Measurements from ENCODE around the gene MUSTN1. TPM values are rescaled to one million over a fixed set of nuclear protein-coding genes. Genes with fewer than 3 reads are reported as not detected.

The MUSTN1 gene
- total RNA-seq, 1 donor from 2014 or later = 3.5 TPM

- TF ChIP-seq CTCF (IDR thresholded peaks at IDR 0.05; ENCODE audit: partially characterized antibody, unreplicated experiment) = no peak
- peaks cover 4% of the 10 kb centered on the region for H3K27me3 Mint-ChIP-seq (ENCODE audit: unreplicated experiment)
- H3K4me1 Mint-ChIP-seq (ENCODE audit: low read depth, unreplicated experiment) = peaks cover 20% of the 10 kb centered on the region
- no peak overlapping the region for H3K27ac Mint-ChIP-seq (ENCODE audit: unreplicated experiment)
- no peak for DNase-seq
- no peaks in the 10 kb centered on the region for H3K36me3 Mint-ChIP-seq (ENCODE audit: unreplicated experiment)
- no peak overlapping the region for H3K4me3 Mint-ChIP-seq (ENCODE audit: unreplicated experiment)
- peaks cover 6% of the 10 kb centered on the region for H3K9me3 Mint-ChIP-seq (ENCODE audit: unreplicated experiment)
These were observed 4.8 kb downstream of the MUSTN1 start for GRCh38 chr3:52829906-52830463.

- Mint-ChIP-seq H3K9me3 (ENCODE audit: unreplicated experiment) (peaks cover 5% of the 10 kb centered on the region), H3K27me3 (ENCODE audit: unreplicated experiment) (peaks cover 4% of the 10 kb centered on the region), H3K4me3 (ENCODE audit: unreplicated experiment) (no peak overlapping the region), H3K4me1 (ENCODE audit: low read depth, unreplicated experiment) (peaks cover 16% of the 10 kb centered on the region), H3K27ac (ENCODE audit: unreplicated experiment) (no peak overlapping the region), H3K36me3 (ENCODE audit: unreplicated experiment) (no peaks in the 10 kb centered on the region)
- no peak for DNase-seq
- TF ChIP-seq CTCF (IDR thresholded peaks at IDR 0.05; ENCODE audit: partially characterized antibody, unreplicated experiment) = no peak
These were observed 5.3 kb downstream of the MUSTN1 start for GRCh38 chr3:52829482-52829881.

GRCh38 chr3:52827866-52828376 is 6.9 kb downstream of the MUSTN1 start:
- DNase-seq = no peak
- Mint-ChIP-seq H3K27ac (ENCODE audit: unreplicated experiment) (no peak overlapping the region), H3K4me1 (ENCODE audit: low read depth, unreplicated experiment) (peaks cover 13% of the 10 kb centered on the region), H3K9me3 (ENCODE audit: unreplicated experiment) (peaks cover 2% of the 10 kb centered on the region), H3K4me3 (ENCODE audit: unreplicated experiment) (no peak overlapping the region), H3K27me3 (ENCODE audit: unreplicated experiment) (peaks cover 4% of the 10 kb centered on the region), H3K36me3 (ENCODE audit: unreplicated experiment) (no peaks in the 10 kb centered on the region)
- no peak for TF ChIP-seq CTCF (IDR thresholded peaks at IDR 0.05; ENCODE audit: partially characterized antibody, unreplicated experiment)

- Mint-ChIP-seq H3K27me3 (ENCODE audit: unreplicated experiment) (peaks cover 4% of the 10 kb centered on the region), H3K36me3 (ENCODE audit: unreplicated experiment) (no peaks in the 10 kb centered on the region), H3K4me3 (ENCODE audit: unreplicated experiment) (no peak overlapping the region), H3K9me3 (ENCODE audit: unreplicated experiment) (peaks cover 2% of the 10 kb centered on the region), H3K4me1 (ENCODE audit: low read depth, unreplicated experiment) (peaks cover 13% of the 10 kb centered on the region), H3K27ac (ENCODE audit: unreplicated experiment) (peak overlapping the region; percentile 33)
- no peak for TF ChIP-seq CTCF (IDR thresholded peaks at IDR 0.05; ENCODE audit: partially characterized antibody, unreplicated experiment)
- DNase-seq = no peak
These were observed 7.4 kb downstream of the MUSTN1 start for GRCh38 chr3:52827441-52827840.

GRCh38 chr3:52824037-52824436 is 10.8 kb downstream of the MUSTN1 start:
- Mint-ChIP-seq H3K27me3 (ENCODE audit: unreplicated experiment) (peaks cover 2% of the 10 kb centered on the region), H3K9me3 (ENCODE audit: unreplicated experiment) (peaks cover 2% of the 10 kb centered on the region)

More at GRCh38 chr3:52824037-52824436, 10.8 kb downstream of the MUSTN1 start:
- Mint-ChIP-seq H3K4me1 (ENCODE audit: low read depth, unreplicated experiment) (peaks cover 9% of the 10 kb centered on the region), H3K27ac (ENCODE audit: unreplicated experiment) (no peak overlapping the region), H3K4me3 (ENCODE audit: unreplicated experiment) (no peak overlapping the region), H3K36me3 (ENCODE audit: unreplicated experiment) (no peaks in the 10 kb centered on the region)
- no peak for TF ChIP-seq CTCF (IDR thresholded peaks at IDR 0.05; ENCODE audit: partially characterized antibody, unreplicated experiment)
- DNase-seq = no peak
